IMR-90 (cell line): ENCODE results near the gene AGXT2. TPM values are rescaled to one million over a fixed set of nuclear protein-coding genes. Genes with fewer than 3 reads are reported as not detected.

Experiments
- ATAC-seq: fragments of 200-7000 bp; cut with Tn5 transposase; 2 replicates; pipeline ENCODE4 v1.9.1; 2020; ENCODE audit warnings: low read depth, mild to moderate bottlenecking, moderate library complexity
- BruUV-seq: library from RNA; stranded (reverse); fragments of 400-500 nt; replicated peaks from 2 replicates; lab custom pipeline; 2021; lab: Mats Ljungman, UMichigan
- CTCF ChIA-PET: fragments of 300-600 bp; formaldehyde crosslinking; extraction: SDS; loops from one replicate; lab custom pipeline; 2021; ENCODE audit warnings: antibody characterized with exemption; lab: Yijun Ruan, JAX
- POLR2A ChIA-PET: fragments of 300-600 bp; sonication (Branson Sonifier 250); formaldehyde crosslinking; loops from one replicate; lab custom pipeline; 2022; ENCODE audit warnings: antibody characterized with exemption; ENCODE audit not compliant: unreplicated experiment; lab: Charles Lee
- DNase-seq: peaks from one replicate; pipeline ENCODE4 v3.0.0; 2013
- H2AFZ ChIP-seq: replicated peaks from 2 replicates; pipeline ENCODE3; 2013; ENCODE audit warnings: low read length, mild to moderate bottlenecking; ENCODE audit not compliant: poor library complexity
- H2AK5ac ChIP-seq: 2 replicates; pipeline ENCODE4 v1.6.1; 2013; ENCODE audit warnings: low read depth, low read length, inconsistent platforms
- H2AK9ac ChIP-seq: replicated peaks from 2 replicates; pipeline ENCODE3; 2013; ENCODE audit warnings: mild to moderate bottlenecking, low read depth, low read length, moderate library complexity; ENCODE audit not compliant: poor library complexity
- H2BK120ac ChIP-seq: 2 replicates; pipeline ENCODE4 v1.6.1; 2013; ENCODE audit warnings: low read depth, low read length, inconsistent platforms
- H2BK15ac ChIP-seq: 3 replicates; pipeline ENCODE4 v1.6.1; 2013; ENCODE audit warnings: low read depth, low read length, inconsistent platforms
- H2BK20ac ChIP-seq: 2 replicates; pipeline ENCODE4 v1.6.1; 2013; ENCODE audit warnings: low read depth, mild to moderate bottlenecking, inconsistent platforms, low read length, moderate library complexity
- H2BK5ac ChIP-seq: 2 replicates; pipeline ENCODE4 v1.6.1; 2013; ENCODE audit warnings: mild to moderate bottlenecking, low read depth, low read length, inconsistent platforms; ENCODE audit not compliant: poor library complexity, severe bottlenecking
- H3K14ac ChIP-seq: replicated peaks from 2 replicates; pipeline ENCODE4 v1.6.1; 2013; ENCODE audit warnings: low read depth, low read length, inconsistent platforms
- H3K18ac ChIP-seq: 2 replicates; pipeline ENCODE4 v1.6.1; 2013; ENCODE audit warnings: low read depth, low read length, control low read depth
- H3K23ac ChIP-seq: 2 replicates; pipeline ENCODE4 v1.6.1; 2013; ENCODE audit warnings: low read depth, low read length, inconsistent platforms
- H3K27ac ChIP-seq: 2 replicates; pipeline ENCODE4 v1.5.1; 2013; ENCODE audit warnings: mild to moderate bottlenecking, control low read depth, low read length; ENCODE audit not compliant: insufficient read depth
- H3K27me3 ChIP-seq: 2 replicates; pipeline ENCODE4 v1.6.1; 2013; ENCODE audit warnings: low read length; ENCODE audit not compliant: control insufficient read depth, insufficient read depth
- H3K36me3 ChIP-seq: 2 replicates; pipeline ENCODE4 v1.6.1; 2013; ENCODE audit warnings: low read length, mixed read lengths; ENCODE audit not compliant: control insufficient read depth, insufficient read depth
- H3K4ac ChIP-seq: 2 replicates; pipeline ENCODE4 v1.6.1; 2013; ENCODE audit warnings: low read depth, low read length, inconsistent platforms
- H3K4me1 ChIP-seq: 2 replicates; pipeline ENCODE4 v1.6.1; 2013; ENCODE audit warnings: low read length, mixed read lengths; ENCODE audit not compliant: control insufficient read depth, insufficient read depth
- H3K4me2 ChIP-seq: 2 replicates; pipeline ENCODE4 v1.6.1; 2013; ENCODE audit warnings: low read depth, mild to moderate bottlenecking, control low read depth, low read length, moderate library complexity
- H3K4me3 ChIP-seq: 2 replicates; pipeline ENCODE4 v1.5.1; 2013; ENCODE audit warnings: low read depth, mild to moderate bottlenecking, control low read depth, low read length, moderate library complexity; ENCODE audit not compliant: insufficient read depth
- H3K56ac ChIP-seq: 2 replicates; pipeline ENCODE4 v1.6.1; 2013; ENCODE audit warnings: low read length, inconsistent platforms; ENCODE audit not compliant: insufficient read depth; ENCODE audit errors: extremely low read depth
- H3K79me1 ChIP-seq, 2 experiments: 2 replicates each; pipeline ENCODE4 v1.6.1; 2013; ENCODE audit warnings: low read length in 2 of 2, inconsistent platforms in 1 of 2, low read depth in 1 of 2
- H3K9ac ChIP-seq: 2 replicates; pipeline ENCODE4 v1.6.1; 2013; ENCODE audit warnings: low read depth, low read length, control low read depth
- H3K9me1 ChIP-seq: 2 replicates; pipeline ENCODE4 v1.6.1; 2013; ENCODE audit warnings: low read length, inconsistent platforms; ENCODE audit not compliant: insufficient read depth
- H3K9me3 ChIP-seq: 2 replicates; pipeline ENCODE4 v1.6.1; 2013; ENCODE audit warnings: low read length; ENCODE audit not compliant: control insufficient read depth, insufficient read depth
- H4K20me1 ChIP-seq: 2 replicates; pipeline ENCODE4 v1.6.1; 2013; ENCODE audit warnings: low read length, inconsistent platforms; ENCODE audit not compliant: insufficient read depth
- H4K5ac ChIP-seq: 2 replicates; pipeline ENCODE4 v1.6.1; 2013; ENCODE audit warnings: mild to moderate bottlenecking, low read depth, low read length, control low read depth
- H4K8ac ChIP-seq, 2 experiments: 2 replicates each; pipeline ENCODE4 v1.6.1; 2013; ENCODE audit warnings: low read depth in 2 of 2, low read length in 2 of 2, control low read depth in 1 of 2, inconsistent platforms in 1 of 2
- H4K91ac ChIP-seq: 2 replicates; pipeline ENCODE4 v1.6.1; 2013; ENCODE audit warnings: low read depth, low read length, inconsistent platforms; ENCODE audit not compliant: insufficient read depth
- CHD1 ChIP-seq: IDR thresholded peaks from 2 replicates; pipeline ENCODE4 v1.6.1; 2012; ENCODE audit warnings: low read depth, low read length, improper control_type of control experiment
- ELK1 ChIP-seq: fragments of 150-350 bp; IDR thresholded peaks from 2 replicates; pipeline ENCODE4 v1.6.1; 2016; ENCODE audit warnings: low read depth, mild to moderate bottlenecking, low read length, moderate library complexity, borderline replicate concordance
- FOS ChIP-seq: fragments of 150-350 bp; IDR thresholded peaks from 2 replicates; pipeline ENCODE4 v1.6.1; 2016; ENCODE audit warnings: low read depth, low read length
- MAZ ChIP-seq: IDR thresholded peaks from 2 replicates; pipeline ENCODE4 v1.6.1; 2012; ENCODE audit warnings: low read depth, mild to moderate bottlenecking, low read length, improper control_type of control experiment, moderate library complexity, borderline replicate concordance
- NFE2L2 ChIP-seq: fragments of 150-350 bp; IDR thresholded peaks from 2 replicates; pipeline ENCODE4 v1.6.1; 2016; ENCODE audit warnings: low read depth, mild to moderate bottlenecking, low read length
- RFX5 ChIP-seq: IDR thresholded peaks from 2 replicates; pipeline ENCODE4 v1.8.0; 2012; ENCODE audit warnings: low read depth, mild to moderate bottlenecking, low read length, moderate library complexity
- SMC3 ChIP-seq: fragments of 150-350 bp; IDR thresholded peaks from 2 replicates; pipeline ENCODE4 v1.6.1; 2016; ENCODE audit warnings: low read depth, mild to moderate bottlenecking, antibody characterized with exemption, low read length, moderate library complexity
- USF2 ChIP-seq: fragments of 150-350 bp; IDR thresholded peaks from 2 replicates; pipeline ENCODE4 v1.6.1; 2017; ENCODE audit warnings: mild to moderate bottlenecking, antibody characterized with exemption, low read length, low read depth
- WGBS, 2 experiments: methylation state at CpG; one replicate each; pipeline versions ENCODE4 v1.1.5 to v1.1.7; 2013; ENCODE audit warnings: missing lambda C conversion rate in 2 of 2; ENCODE audit not compliant: insufficient read length in 1 of 2; ENCODE audit errors: extremely low coverage in 2 of 2; 5-methylcytosine and 5-hydroxymethylcytosine counted together
- dilution Hi-C: fragments of 300-500 bp; cut with HindIII; formaldehyde crosslinking; loops from one replicate; pipeline ENCODE4 v1.14.3; 2018; ENCODE audit warnings: low sequenced_read_pairs; ENCODE audit not compliant: unreplicated experiment
- in situ Hi-C: fragments of 300-500 bp; cut with MboI; formaldehyde crosslinking; loops from 3 replicates; pipeline ENCODE4 v1.14.3; 2019; ENCODE audit warnings: low sequenced_read_pairs, inconsistent platforms, mixed read lengths
- intact Hi-C: fragments of 100-400 bp; cut with micrococcal nuclease; formaldehyde crosslinking; loops from 2 replicates; pipeline ENCODE4 v1.10.0; 2022
- polyA plus RNA-seq, 3 experiments: library from polyadenylated mRNA; depleted of rRNA; stranded (reverse); fragments of >200 nt; gene quantifications; 2 replicates each; pipeline ENCODE4 v1.2.3, GENCODE V29; 2012; ENCODE audit warnings: low replicate concordance in 1 of 3
- total RNA-seq: library from RNA; depleted of rRNA; stranded (reverse); fragments of >200 nt; gene quantifications from 2 replicates; pipeline ENCODE4 v1.2.3, GENCODE V29; 2012

The AGXT2 gene
- total and polyA plus RNA-seq, 2 of the 4 experiments (the other 2 are of a cell fraction), result not detected

- no peaks in the 10 kb centered on the region for H3K9me3 ChIP-seq
- no peak overlapping the region for H2BK5ac ChIP-seq
- H3K9me1 ChIP-seq, result no peaks in the 10 kb centered on the region
- in situ Hi-C loops, result no loop called here
- intact Hi-C loops, result no loop called here
- H3K27ac ChIP-seq, result no peak overlapping the region
- no peak overlapping the region for H2AK9ac ChIP-seq
- no TSS peak for BruUV-seq
- ChIA-PET POLR2A (no interaction called here), CTCF (interaction anchor here (0.5 kb wide), 1 partner anchor 53 kb away, joined by 3 read pairs; no protein-coding TSS in a partner anchor)
- dilution Hi-C loops, result no loop called here
- no peak overlapping the region for H2BK15ac ChIP-seq
- H4K5ac ChIP-seq, result no peak overlapping the region
- H3K4ac ChIP-seq, result no peak overlapping the region
- no peak for DNase-seq
- H3K23ac ChIP-seq, result no peak overlapping the region
- no peaks in the 10 kb centered on the region for H4K20me1 ChIP-seq
- H3K4me3 ChIP-seq, result no peak overlapping the region
- H2AFZ ChIP-seq, result no peak overlapping the region
- peaks cover 2% of the 10 kb centered on the region for H3K27me3 ChIP-seq
- H3K4me2 ChIP-seq, result no peak overlapping the region
- no peak overlapping the region for H2BK20ac ChIP-seq
- H4K8ac ChIP-seq, result no peak overlapping the region
- no peak overlapping the region for H4K91ac ChIP-seq
- ATAC-seq, result no peak
- TF ChIP-seq ELK1 (no peak), RFX5 (no peak), USF2 (no peak), MAZ (no peak), FOS (no peak), NFE2L2 (no peak), SMC3 (no peak), CHD1 (no peak)
- no peak overlapping the region for H2AK5ac ChIP-seq
- no peak overlapping the region for H3K18ac ChIP-seq
- H3K56ac ChIP-seq, result no peak overlapping the region
- no CpG with 5 or more reads among the region's 5 CpGs for WGBS, 2 experiments
- H3K14ac ChIP-seq, result no peak overlapping the region
- no peaks in the 10 kb centered on the region for H3K79me1 ChIP-seq
- H2BK120ac ChIP-seq, result no peak overlapping the region
- peaks cover 4% of the 10 kb centered on the region; the same call in 1 of the 2 replicates for H3K4me1 ChIP-seq
- no peak overlapping the region for H3K9ac ChIP-seq
- no peaks in the 10 kb centered on the region for H3K36me3 ChIP-seq
Observed at GRCh38 chr5:35026941-35027340, 20.8 kb downstream of the AGXT2 start.
